H1 (cell line): Measurements from ENCODE around the gene SELENOS. TPM values are rescaled to one million over a fixed set of nuclear protein-coding genes. Genes with fewer than 3 reads are reported as not detected.

Experiments
- EP300 ChIP-seq, 2 experiments: IDR thresholded peaks; 1 replicate in 1 of 2; 2 replicates in 1 of 2; pipeline ENCODE4 v1.6.1; 2011 to 2012; ENCODE audit warnings: low read depth in 2 of 2, low read length in 2 of 2, mild to moderate bottlenecking in 2 of 2, borderline replicate concordance in 1 of 2, inconsistent platforms in 1 of 2, moderate library complexity in 1 of 2
- TAF1 ChIP-seq: IDR thresholded peaks from 2 replicates; pipeline ENCODE4 v1.6.1; 2011; ENCODE audit warnings: mild to moderate bottlenecking, low read depth, low read length
- polyA plus RNA-seq, 7 experiments: library from polyadenylated mRNA; depleted of rRNA in 3 of 7; stranded (reverse) in 5 of 7; unstranded in 2 of 7; fragments of >200 nt in 5 of 7; fragments of 200-250 nt in 2 of 7; gene quantifications; 1 replicate in 5 of 7; 2 replicates in 1 of 7; 4 replicates in 1 of 7; pipeline versions ENCODE4 v1.2.1 to v1.2.3, GENCODE V29; 2011 to 2013; ENCODE audit warnings: missing spikeins in 2 of 7, mixed read lengths in 2 of 7
- total RNA-seq: library from RNA; stranded (reverse); fragmentation: NEBNext Ultra II Directional; extraction: Animal tissue kit (Norgen Biotek cat#: 25700); gene quantifications from 2 replicates; pipeline ENCODE4 v1.2.1, GENCODE V29; 2021

The SELENOS gene
- total and polyA plus RNA-seq, 2 of the 8 experiments (the other 6 are each of a cell fraction or from before 2014, with no cell fraction given): 45.1 to 46.0 TPM

GRCh38 chr15:101273534-101273933 is 3.8 kb downstream of the SELENOS start (continued):
- TF ChIP-seq EP300 (IDR thresholded peaks at IDR 0.05; ENCODE audit: borderline replicate concordance in 1 of 2, low read depth in 2 of 2, low read length in 2 of 2) (no peak), TAF1 (no peak)
